Ecto neural progenitor cell (in vitro differentiated cells): ENCODE measurements around the gene CCSER1.
"Not testable (repeated sequence)": the region's sequence is repeated elsewhere in the genome, so short reads cannot be mapped to it uniquely, and the experiment has no call there.

Source experiments
- DNase-seq: peaks from one replicate; pipeline ENCODE4 v3.0.0-alpha.2; 2018; ENCODE audit warnings: low spot score

Gene CCSER1

GRCh38 chr4:91284480-91284879, 1157.3 kb downstream of the CCSER1 start:
- no peak for DNase-seq

- no peak for DNase-seq
Observed at GRCh38 chr4:91285487-91285886, 1158.3 kb downstream of the CCSER1 start.

GRCh38 chr4:91288702-91289311, 1161.6 kb downstream of the CCSER1 start:
- no peak for DNase-seq

GRCh38 chr4:91298156-91298700, 1171.0 kb downstream of the CCSER1 start:
- no peak for DNase-seq

GRCh38 chr4:91298824-91299223, 1171.6 kb downstream of the CCSER1 start:
- DNase-seq = no peak

- DNase-seq = no peak
Observed at GRCh38 chr4:91302120-91302519, 1174.9 kb downstream of the CCSER1 start.

GRCh38 chr4:91304292-91304691, 1177.1 kb downstream of the CCSER1 start:
- no peak for DNase-seq

GRCh38 chr4:91317434-91317833, 1190.2 kb downstream of the CCSER1 start:
- DNase-seq = no peak

GRCh38 chr4:91319556-91320268, 1192.5 kb downstream of the CCSER1 start:
- no peak for DNase-seq

GRCh38 chr4:91322961-91323360, 1195.8 kb downstream of the CCSER1 start:
- DNase-seq = no peak

GRCh38 chr4:91325495-91325894, 1198.3 kb downstream of the CCSER1 start:
- no peak for DNase-seq

- DNase-seq = not testable (repeated sequence)
Observed at GRCh38 chr4:91326167-91326566, 1199.0 kb downstream of the CCSER1 start.

- no peak for DNase-seq
Observed at GRCh38 chr4:91330555-91331137, 1203.5 kb downstream of the CCSER1 start.

GRCh38 chr4:91340822-91341221, 1213.6 kb downstream of the CCSER1 start:
- DNase-seq = no peak

- DNase-seq = no peak
Observed at GRCh38 chr4:91345632-91346031, 1218.4 kb downstream of the CCSER1 start.

- DNase-seq = not testable (repeated sequence)
Observed at GRCh38 chr4:91356496-91356895, 1229.3 kb downstream of the CCSER1 start.

GRCh38 chr4:91358016-91358415, 1230.8 kb downstream of the CCSER1 start:
- DNase-seq = not testable (repeated sequence)

GRCh38 chr4:91358621-91359020, 1231.4 kb downstream of the CCSER1 start:
- DNase-seq = not testable (repeated sequence)

- no peak for DNase-seq
Observed at GRCh38 chr4:91359041-91360031, 1232.1 kb downstream of the CCSER1 start.

- DNase-seq = no peak
Observed at GRCh38 chr4:91362125-91362524, 1234.9 kb downstream of the CCSER1 start.

- no peak for DNase-seq
Observed at GRCh38 chr4:91366554-91366953, 1239.4 kb downstream of the CCSER1 start.

- no peak for DNase-seq
Observed at GRCh38 chr4:91369116-91369515, 1241.9 kb downstream of the CCSER1 start.
